NCI-H1417 treated with DMSO at 0.1 percent for 48 hours (cell line): ENCODE measurements around the gene RAG2.
"Not testable (repeated sequence)": the region's sequence is repeated elsewhere in the genome, so short reads cannot be mapped to it uniquely, and the experiment has no call there.

Experiments used
- DNase-seq: peaks from one replicate; lab custom pipeline; 2025; lab: John Stamatoyannopoulos, UW

Gene RAG2

DNA sequence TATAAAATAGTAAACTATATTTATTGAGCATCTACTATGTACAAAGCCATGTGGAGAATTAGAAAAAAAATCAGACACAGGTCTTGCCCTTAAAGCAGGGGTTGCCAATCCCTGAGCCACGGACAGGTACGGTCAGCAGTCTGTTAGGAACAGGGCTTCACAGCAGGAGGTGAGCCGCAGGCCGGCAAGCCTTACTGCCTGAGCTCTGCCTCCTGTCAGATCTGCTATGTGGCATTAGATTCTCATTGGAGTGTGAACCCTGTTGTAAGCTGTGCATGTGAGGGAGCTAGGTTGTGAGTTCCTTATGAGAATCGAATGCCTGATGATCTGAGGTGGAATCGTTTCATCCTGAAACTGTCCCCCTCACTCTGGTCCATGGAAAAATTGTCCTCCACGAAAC lies 2.1 kb upstream of the RAG2 start:
- no peak for DNase-seq

GRCh38 chr11:36596880-36597279 lies 1.2 kb downstream of the RAG2 start:
- no peak for DNase-seq

- DNase-seq, result peak; percentile 88
These were observed 3.6 kb downstream of the RAG2 start, which contains the start of gene IFTAP for GRCh38 chr11:36594316-36594989. IFTAP (plus strand) TSS chr11:36594502; CDS start chr11:36610104, 15,602 bp downstream.

- DNase-seq, result no peak
These were observed 6.6 kb downstream of the RAG2 start for GRCh38 chr11:36591433-36591832.

DNA sequence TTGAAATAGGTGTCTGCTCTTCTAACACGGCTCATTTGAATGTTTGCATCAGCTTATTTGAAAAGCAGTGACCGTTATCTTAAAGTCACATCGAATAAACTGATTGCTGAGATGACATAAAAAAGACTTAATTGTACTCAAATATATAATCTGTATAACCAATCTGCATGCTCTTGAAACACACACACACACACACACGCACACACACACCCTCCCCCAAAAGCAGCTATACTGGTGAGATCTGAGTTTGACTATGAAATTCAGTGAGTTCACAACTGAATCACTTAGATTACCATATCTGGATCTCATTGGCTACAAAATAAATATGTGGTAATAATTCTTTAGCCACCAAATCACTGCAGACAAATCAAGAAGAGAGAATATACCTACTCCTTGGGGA lies 7.5 kb downstream of the RAG2 start:
- no peak for DNase-seq

- no peak for DNase-seq
These were observed 9.9 kb downstream of the RAG2 start for GRCh38 chr11:36588099-36588498.

DNA sequence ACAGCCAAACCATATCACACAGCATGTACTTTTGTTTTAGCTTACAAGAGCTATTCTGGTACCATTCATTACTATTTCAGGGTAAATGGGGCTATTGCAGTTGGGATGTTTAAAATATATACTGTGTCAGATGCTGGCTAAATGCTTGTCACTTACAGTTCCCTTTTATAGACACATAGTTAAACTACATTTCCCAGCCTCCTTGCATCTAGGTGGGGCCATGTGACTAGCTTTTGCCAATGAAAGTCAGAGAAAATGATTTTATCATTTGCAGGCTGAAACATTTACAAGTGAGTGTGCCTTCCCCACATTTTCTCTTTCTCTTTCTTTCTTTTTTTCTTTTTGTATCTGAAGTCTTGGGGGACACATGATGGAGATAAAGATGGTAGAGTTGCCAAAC lies 11.5 kb downstream of the RAG2 start:
- DNase-seq, result no peak

DNA sequence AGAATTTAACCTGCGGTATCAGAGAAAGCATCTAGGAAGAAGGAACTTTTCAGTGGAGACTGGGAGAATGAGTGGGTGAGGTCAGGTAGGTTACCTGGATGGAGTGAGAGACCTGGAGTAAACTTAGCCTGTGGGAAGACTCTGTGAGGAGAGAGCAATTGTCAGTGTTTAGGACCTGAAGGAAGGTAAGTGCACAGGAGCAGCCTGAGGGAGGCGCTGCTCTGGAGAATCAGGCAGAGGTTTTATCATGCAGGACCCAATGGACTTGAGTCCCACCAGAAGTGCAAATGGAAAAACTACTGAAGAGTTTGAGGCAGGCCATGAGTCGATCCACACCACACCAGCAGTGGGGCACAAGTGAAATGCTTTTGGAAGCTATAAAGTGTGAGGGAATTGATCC lies 14.4 kb downstream of the RAG2 start:
- DNase-seq, result no peak

DNA sequence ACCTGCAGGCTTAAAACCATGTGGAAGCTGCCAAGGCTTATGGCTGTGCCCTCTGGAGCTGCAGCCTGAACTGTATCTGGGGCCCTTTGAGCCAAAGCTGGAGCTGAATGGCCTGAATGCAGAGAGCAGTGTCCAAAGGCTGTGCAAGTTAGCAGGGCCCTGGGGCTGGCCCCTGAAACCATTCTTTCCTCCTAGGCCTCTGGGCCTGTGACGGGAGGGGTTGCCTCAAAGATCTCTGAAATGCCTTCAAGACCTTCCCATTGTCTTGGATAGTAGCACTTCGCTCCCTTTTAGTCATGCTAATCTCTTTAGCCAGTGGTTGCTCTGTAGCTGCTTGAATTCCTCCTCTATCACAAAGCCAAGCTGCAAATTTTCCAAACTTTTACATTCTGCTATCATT lies 16.5 kb downstream of the RAG2 start:
- DNase-seq, result no peak

- DNase-seq, result no peak
These were observed 19.6 kb downstream of the RAG2 start for GRCh38 chr11:36578458-36578857.

DNA sequence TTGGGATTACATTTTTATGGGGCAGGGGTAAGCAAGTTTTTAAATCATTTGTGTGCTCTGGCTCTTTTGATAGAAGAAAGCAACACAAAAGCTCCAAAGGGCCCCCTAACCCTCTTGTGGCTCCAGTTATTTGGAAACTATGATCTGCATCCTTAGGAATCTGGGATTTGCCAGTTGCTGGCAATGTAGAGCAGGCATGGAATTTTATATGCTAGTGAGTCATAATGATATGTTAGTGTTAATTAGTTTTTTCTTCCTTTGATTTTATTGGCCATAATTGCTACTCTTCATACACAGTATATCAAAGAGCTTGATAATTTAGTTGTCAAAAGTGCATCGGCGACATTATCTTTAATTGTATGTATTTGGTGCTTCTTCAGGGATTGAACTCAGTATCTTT lies 20.2 kb downstream of the RAG2 start:
- peak; percentile 6 for DNase-seq

DNA sequence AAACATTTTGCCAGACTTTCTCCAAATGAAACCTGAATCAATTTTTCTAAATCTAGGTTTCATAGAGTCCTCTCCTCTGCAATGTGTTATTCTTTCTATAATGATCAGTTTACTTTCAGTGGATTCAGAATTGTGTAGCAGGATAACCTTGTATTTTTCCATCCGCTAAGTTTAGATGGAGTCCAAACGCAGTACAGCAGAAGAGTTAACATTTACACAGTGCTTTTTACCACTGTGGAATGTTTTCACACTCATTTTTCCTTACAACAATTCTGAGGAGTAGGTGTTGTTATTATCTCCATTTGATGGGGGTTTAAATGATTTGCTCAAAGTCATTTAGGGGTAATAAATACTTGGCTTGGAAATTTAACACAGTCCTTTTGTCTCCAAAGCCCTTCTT lies 20.7 kb downstream of the RAG2 start:
- DNase-seq, result no peak

DNA sequence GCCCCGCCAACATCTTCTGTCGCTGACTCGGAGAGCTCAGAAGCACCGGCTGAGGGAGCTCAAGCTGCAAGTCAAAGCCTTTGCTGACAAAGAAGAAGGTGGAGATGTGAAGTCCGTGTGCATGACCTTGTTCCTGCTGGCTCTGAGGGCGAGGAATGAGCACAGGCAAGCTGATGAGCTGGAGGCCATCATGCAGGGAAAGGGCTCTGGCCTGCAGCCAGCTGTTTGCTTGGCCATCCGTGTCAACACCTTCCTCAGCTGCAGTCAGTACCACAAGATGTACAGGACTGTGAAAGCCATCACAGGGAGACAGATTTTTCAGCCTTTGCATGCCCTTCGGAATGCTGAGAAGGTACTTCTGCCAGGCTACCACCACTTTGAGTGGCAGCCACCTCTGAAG lies 23.6 kb downstream of the RAG2 start:
- DNase-seq, result no peak

GRCh38 chr11:36569095-36569494 lies 28.9 kb downstream of the RAG2 start:
- no peak for DNase-seq

- no peak for DNase-seq
These were observed 30.3 kb downstream of the RAG2 start, which contains the start of gene RAG1 for GRCh38 chr11:36567694-36568093. RAG1 (plus strand) TSS chr11:36568007; CDS start chr11:36573305, 5,298 bp downstream.

DNA sequence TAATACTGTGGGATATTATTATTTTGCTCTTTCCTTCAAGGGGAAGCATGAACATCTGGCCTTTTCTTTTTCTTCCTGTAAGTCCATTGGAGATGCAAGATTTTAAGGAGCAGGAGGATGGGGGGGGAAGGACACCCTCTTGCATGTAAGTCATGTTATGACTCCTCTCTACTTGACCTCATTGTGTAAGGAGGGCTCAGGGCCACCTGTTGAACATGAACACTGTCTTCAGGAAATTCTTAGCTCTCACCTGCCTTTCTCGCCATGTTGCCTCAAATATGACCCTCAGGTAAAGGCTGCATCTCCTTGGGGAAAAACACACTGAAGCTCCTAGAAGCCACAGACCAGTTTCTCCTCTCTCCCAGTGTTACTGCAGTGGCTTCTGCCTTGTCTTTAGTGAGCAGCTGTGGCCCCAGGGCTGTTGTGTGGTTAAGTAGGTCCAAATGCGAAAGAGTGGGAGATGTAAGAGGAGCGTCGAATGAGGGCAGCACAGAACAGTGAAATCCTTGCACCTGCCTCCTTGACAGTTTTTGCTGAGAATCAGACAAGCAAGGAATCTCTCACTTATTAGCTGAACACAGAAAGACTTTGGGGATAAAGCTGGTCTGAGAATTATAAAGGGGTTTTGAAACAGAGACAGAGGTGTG lies 31.5 kb downstream of the RAG2 start:
- no peak for DNase-seq

GRCh38 chr11:36565031-36565610 lies 32.9 kb downstream of the RAG2 start:
- no peak for DNase-seq

DNA sequence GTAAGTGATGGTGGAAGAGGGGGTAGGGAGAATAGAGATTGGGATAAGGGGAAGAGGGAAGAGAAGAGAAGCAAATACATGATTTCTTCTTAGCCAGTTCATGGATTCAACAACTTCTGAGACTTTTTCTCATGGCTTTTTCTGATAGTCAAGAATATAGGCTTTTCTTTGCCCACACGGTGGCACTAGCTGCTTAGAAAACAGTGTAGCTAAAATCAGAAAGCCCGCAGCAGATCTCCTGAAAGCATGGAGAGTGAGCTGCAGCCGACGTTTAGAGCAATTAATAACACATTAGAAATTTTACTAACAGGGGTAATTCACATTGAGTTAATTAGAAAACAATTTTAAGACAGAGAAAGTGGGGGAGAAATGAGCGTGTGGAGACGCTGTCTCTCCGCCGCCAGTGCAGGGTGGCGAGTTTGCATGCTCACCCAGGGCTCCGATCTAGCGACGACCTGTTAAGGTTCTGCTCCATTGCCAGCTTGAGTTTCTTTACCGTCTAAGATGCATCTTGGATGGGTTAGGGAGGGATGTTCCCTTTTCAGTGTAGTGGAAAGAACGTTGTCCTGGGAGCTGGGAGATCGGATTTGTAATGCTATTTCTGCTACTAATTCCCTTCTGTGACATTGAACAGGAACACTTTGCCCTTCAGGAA lies 33.5 kb downstream of the RAG2 start:
- no peak for DNase-seq

DNA sequence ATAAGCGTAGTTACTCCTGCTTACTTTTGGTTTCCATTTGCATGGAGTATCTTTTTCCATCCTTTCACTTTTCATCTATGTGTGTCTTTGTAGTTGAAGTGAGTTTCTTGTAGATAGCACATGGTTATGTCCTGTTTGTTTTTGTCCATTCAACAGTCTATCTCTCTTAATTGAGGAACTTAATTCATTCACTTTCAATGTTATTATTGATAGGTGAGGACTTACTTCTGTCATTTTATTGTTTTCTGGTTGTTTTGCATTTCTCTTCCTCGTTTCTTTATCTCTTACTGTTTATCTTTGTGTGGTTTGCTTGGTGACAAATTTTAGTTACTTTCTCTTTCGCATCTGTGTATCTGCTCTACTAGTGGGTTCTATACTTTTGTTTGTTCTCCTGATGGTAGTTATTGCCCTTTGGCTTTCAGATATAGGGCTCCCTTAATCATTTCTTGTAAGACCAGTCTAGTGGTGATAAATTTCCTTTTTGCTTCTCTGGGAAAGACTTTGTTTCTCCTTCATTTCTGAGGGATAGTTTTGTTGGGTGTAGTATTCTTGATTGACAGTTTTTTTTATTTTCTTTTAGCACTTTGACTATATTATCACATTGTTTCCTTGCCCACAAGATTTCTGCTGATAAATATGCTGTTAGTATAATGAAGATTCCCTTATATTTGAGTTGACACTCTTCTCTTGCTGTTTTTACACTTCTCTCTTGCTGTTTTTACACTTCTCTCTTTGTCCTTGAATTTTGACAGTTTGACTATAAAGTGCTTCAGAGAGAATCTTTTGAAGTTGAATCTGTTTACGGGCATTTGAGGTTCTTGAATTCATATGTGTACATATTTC lies 39.2 kb downstream of the RAG2 start:
- DNase-seq, result no peak

DNA sequence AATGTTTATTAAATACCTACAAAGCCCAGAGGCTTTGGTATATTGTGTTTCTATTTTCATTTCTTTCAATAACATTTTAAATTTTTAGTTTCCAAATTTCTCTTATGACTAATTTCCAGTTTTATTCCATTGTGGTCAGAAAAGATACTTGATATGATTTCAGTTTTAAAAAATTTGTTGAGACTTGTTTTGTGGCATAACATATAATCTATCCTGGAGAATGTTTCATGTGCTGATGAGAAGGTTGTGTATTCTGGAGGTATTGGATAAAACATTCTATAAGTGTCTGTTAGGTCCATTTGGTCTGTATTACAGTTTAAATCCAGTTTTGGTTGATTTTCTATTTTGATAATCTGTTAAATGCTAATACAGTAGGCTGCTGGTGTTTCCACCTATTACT lies 40.0 kb downstream of the RAG2 start:
- no peak for DNase-seq

DNA sequence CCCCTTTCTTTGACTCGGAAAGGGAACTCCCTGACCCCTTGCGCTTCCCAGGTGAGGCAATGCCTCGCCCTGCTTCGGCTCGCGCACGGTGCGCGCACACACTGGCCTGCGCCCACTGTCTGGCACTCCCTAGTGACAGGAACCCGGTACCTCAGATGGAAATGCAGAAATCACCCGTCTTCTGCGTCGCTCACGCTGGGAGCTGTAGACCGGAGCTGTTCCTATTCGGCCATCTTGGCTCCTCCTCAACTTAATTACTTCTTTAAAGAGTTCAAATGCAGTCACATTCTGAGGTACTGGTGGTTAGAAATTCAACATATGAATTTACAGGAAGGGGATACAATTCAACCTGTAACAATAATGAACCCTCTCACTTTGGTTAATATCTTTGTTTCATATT lies 40.6 kb downstream of the RAG2 start:
- not testable (repeated sequence) for DNase-seq
